ENCODE results near the gene SYTL1.
A peak's percentile ranks its signal among the peaks of the same experiment; 100 is the strongest.

The SYTL1 gene

GRCh38 chr1:27330786-27331185 lies 11.0 kb upstream of the SYTL1 start:
- no peak for TF ChIP-seq CTCF (conservative IDR thresholded peaks at IDR 0.05; ENCODE audit: control insufficient read depth, insufficient read depth, low read depth, low read length)
- no peak for DNase-seq (ENCODE audit: low read depth)
- H3K4me3 ChIP-seq (ENCODE audit: control insufficient read depth, low read depth, low read length), result no peak overlapping the region

- no peak overlapping the region for H3K4me3 ChIP-seq (ENCODE audit: control insufficient read depth, low read depth, low read length)
- no peak for DNase-seq (ENCODE audit: low read depth)
- no peak for TF ChIP-seq CTCF (conservative IDR thresholded peaks at IDR 0.05; ENCODE audit: control insufficient read depth, insufficient read depth, low read depth, low read length)
Measured at GRCh38 chr1:27331426-27331825, 10.4 kb upstream of the SYTL1 start.

GRCh38 chr1:27331922-27332321 lies 9.9 kb upstream of the SYTL1 start:
- no peak overlapping the region for H3K4me3 ChIP-seq (ENCODE audit: control insufficient read depth, low read depth, low read length)
- DNase-seq (ENCODE audit: low read depth), result no peak
- TF ChIP-seq CTCF (conservative IDR thresholded peaks at IDR 0.05; ENCODE audit: control insufficient read depth, insufficient read depth, low read depth, low read length), result no peak

- no peak overlapping the region for H3K4me3 ChIP-seq (ENCODE audit: control insufficient read depth, low read depth, low read length)
- peak; percentile 76 for TF ChIP-seq CTCF (conservative IDR thresholded peaks at IDR 0.05; ENCODE audit: control insufficient read depth, insufficient read depth, low read depth, low read length)
- DNase-seq (ENCODE audit: low read depth), result peak; percentile 44
Measured at GRCh38 chr1:27332536-27333281, 9.1 kb upstream of the SYTL1 start.

- DNase-seq (ENCODE audit: low read depth), result no peak
- H3K4me3 ChIP-seq (ENCODE audit: control insufficient read depth, low read depth, low read length), result no peak overlapping the region
- no peak for TF ChIP-seq CTCF (conservative IDR thresholded peaks at IDR 0.05; ENCODE audit: control insufficient read depth, insufficient read depth, low read depth, low read length)
Measured at GRCh38 chr1:27333717-27334279, 8.0 kb upstream of the SYTL1 start.

GRCh38 chr1:27335506-27336422 lies 6.1 kb upstream of the SYTL1 start:
- DNase-seq (ENCODE audit: low read depth), result no peak
- H3K4me3 ChIP-seq (ENCODE audit: control insufficient read depth, low read depth, low read length), result no peak overlapping the region
- no peak for TF ChIP-seq CTCF (conservative IDR thresholded peaks at IDR 0.05; ENCODE audit: control insufficient read depth, insufficient read depth, low read depth, low read length)

Data from fibroblast of mammary gland (primary cell).